A549 (cell line): ENCODE measurements around the gene C10orf67. TPM values are rescaled to one million over a fixed set of nuclear protein-coding genes. Genes with fewer than 3 reads are reported as not detected.

Experiments used
- ATAC-seq, 2 experiments: fragments of 200-7000 bp in 1 of 2; fragments of >200 bp in 1 of 2; cut with Nextera tagmentation in 1 of 2; cut with Tn5 transposase in 1 of 2; 3 replicates each; pipeline versions ENCODE4 v1.8.0 to v1.9.1; 2018 to 2020; ENCODE audit warnings: mild to moderate bottlenecking in 1 of 2, moderate library complexity in 1 of 2
- CTCF ChIA-PET: fragments of 300-600 bp; sonication (Branson Sonifier 250); formaldehyde crosslinking; extraction: SDS; loops from one replicate; lab custom pipeline; 2021; ENCODE audit warnings: antibody characterized with exemption, inconsistent platforms; lab: Yijun Ruan, JAX
- POLR2A ChIA-PET: fragments of 350-600 bp; formaldehyde crosslinking; extraction: SDS; loops from one replicate; lab custom pipeline; 2021; ENCODE audit warnings: antibody characterized with exemption, inconsistent platforms; lab: Yijun Ruan, JAX
- DNase-seq, 2 experiments: peaks; one replicate each; pipeline versions ENCODE4 v3.0.0 to v3.0.0-alpha.2; 2011 to 2016; ENCODE audit warnings: low read depth in 1 of 2, low spot score in 1 of 2
- FAIRE-seq: peaks from 2 replicates; lab custom pipeline; 2011; peaks lifted over from hg19 to GRCh38; lab: Jason Lieb, UNC
- H3K27ac ChIP-seq, 2 experiments: fragments of >200 bp; sonication (Bioruptor Twin); formaldehyde crosslinking; 3 replicates each; pipeline ENCODE4 v1.5.1; 2016 to 2017
- H3K4me1 ChIP-seq: fragments of >200 bp; sonication (Bioruptor Twin); formaldehyde crosslinking; 3 replicates; pipeline ENCODE4 v1.6.1; 2016
- H3K4me2 ChIP-seq: fragments of >200 bp; sonication (Bioruptor Twin); formaldehyde crosslinking; 3 replicates; pipeline ENCODE4 v1.6.1; 2016
- H3K4me3 ChIP-seq: fragments of >200 bp; sonication (Bioruptor Twin); formaldehyde crosslinking; 3 replicates; pipeline ENCODE4 v1.5.1; 2016
- H3K9me3 ChIP-seq: fragments of >200 bp; sonication (Bioruptor Twin); formaldehyde crosslinking; 3 replicates; pipeline ENCODE4 v1.6.1; 2016
- CBX8 ChIP-seq: fragments of 200-600 bp; sonication (generic); IDR thresholded peaks from 2 replicates; pipeline ENCODE4 v1.6.1; 2016
- CTCF ChIP-seq: fragments of >200 bp; sonication (Bioruptor Twin); formaldehyde crosslinking; IDR thresholded peaks from 3 replicates; pipeline ENCODE4 v1.5.1; 2016
- EHF ChIP-seq: fragments of 250-450 bp; sonication (Bioruptor Pico); IDR thresholded peaks from 2 replicates; pipeline ENCODE4 v1.5.0; 2020; ENCODE audit warnings: mild to moderate bottlenecking
- ESRRA ChIP-seq: fragments of 150-350 bp; IDR thresholded peaks from 2 replicates; pipeline ENCODE4 v1.6.1; 2014; ENCODE audit warnings: mild to moderate bottlenecking, low read length, borderline replicate concordance
- FOSB ChIP-seq: fragments of 250-450 bp; sonication (Bioruptor Pico); IDR thresholded peaks from 2 replicates; pipeline ENCODE4 v1.5.0; 2020; ENCODE audit warnings: mild to moderate bottlenecking, moderate library complexity
- FOXS1 ChIP-seq: fragments of 250-450 bp; sonication (Bioruptor Pico); IDR thresholded peaks from 2 replicates; pipeline ENCODE4 v1.5.0; 2020; ENCODE audit warnings: mild to moderate bottlenecking, moderate library complexity
- HDAC2 ChIP-seq: fragments of 200-600 bp; sonication (generic); IDR thresholded peaks from 2 replicates; pipeline ENCODE4 v1.6.1; 2016
- HES2 ChIP-seq: fragments of >200 bp; sonication (Bioruptor Twin); formaldehyde crosslinking; IDR thresholded peaks from 2 replicates; pipeline ENCODE4 v1.6.1; 2016
- HOXB5 ChIP-seq: fragments of 250-450 bp; sonication (Bioruptor Pico); IDR thresholded peaks from 2 replicates; pipeline ENCODE4 v1.5.0; 2020; ENCODE audit warnings: mild to moderate bottlenecking, moderate library complexity
- JUNB ChIP-seq: fragments of >200 bp; sonication (Bioruptor Twin); formaldehyde crosslinking; IDR thresholded peaks from 2 replicates; pipeline ENCODE4 v1.6.1; 2016
- MAX ChIP-seq: IDR thresholded peaks from 2 replicates; pipeline ENCODE4 v1.6.1; 2012
- MYC ChIP-seq: IDR thresholded peaks from 2 replicates; pipeline ENCODE4 v1.6.1; 2012; ENCODE audit warnings: mild to moderate bottlenecking, inconsistent platforms, low read length, improper control_type of control experiment, borderline replicate concordance
- NFE2L2 ChIP-seq: fragments of 150-350 bp; conservative IDR thresholded peaks from 2 replicates; pipeline ENCODE4 v1.6.1; 2014; ENCODE audit warnings: low read length
- NPAS2 ChIP-seq: fragments of 250-450 bp; sonication (Bioruptor Pico); IDR thresholded peaks from 2 replicates; pipeline ENCODE4 v1.8.0; 2022; ENCODE audit warnings: mild to moderate bottlenecking, moderate library complexity, borderline replicate concordance
- PHF8 ChIP-seq: fragments of 200-600 bp; sonication (generic); IDR thresholded peaks from 2 replicates; pipeline ENCODE4 v1.6.1; 2016; ENCODE audit warnings: low read depth, mild to moderate bottlenecking, antibody characterized with exemption, moderate library complexity, borderline replicate concordance
- POLR2A ChIP-seq: IDR thresholded peaks from 2 replicates; pipeline ENCODE4 v1.6.1; 2012; ENCODE audit warnings: mild to moderate bottlenecking, low read length
- RAD21 ChIP-seq, 2 experiments: fragments of >200 bp in 1 of 2; sonication (Bioruptor Twin) in 1 of 2; formaldehyde crosslinking in 1 of 2; IDR thresholded peaks in 1 of 2; conservative IDR thresholded peaks in 1 of 2; 2 replicates in 1 of 2; 3 replicates in 1 of 2; pipeline ENCODE4 v1.6.1; 2012 to 2018; ENCODE audit warnings: inconsistent platforms in 1 of 2
- RFX5 ChIP-seq: fragments of 450-650 bp; IDR thresholded peaks from 2 replicates; pipeline ENCODE4 v1.7.1; 2014; ENCODE audit warnings: antibody characterized with exemption, mild to moderate bottlenecking, moderate library complexity
- RNF2 ChIP-seq: fragments of 200-600 bp; sonication (generic); IDR thresholded peaks from 2 replicates; pipeline ENCODE4 v1.6.1; 2016; ENCODE audit warnings: low read depth, mild to moderate bottlenecking, antibody characterized with exemption, moderate library complexity, borderline replicate concordance
- SMC3 ChIP-seq: fragments of >200 bp; sonication (Bioruptor Twin); formaldehyde crosslinking; IDR thresholded peaks from 3 replicates; pipeline ENCODE4 v1.6.1; 2018; ENCODE audit warnings: inconsistent platforms
- TFCP2L1 ChIP-seq: fragments of 250-450 bp; sonication (Bioruptor Pico); IDR thresholded peaks from 2 replicates; pipeline ENCODE4 v1.5.0; 2021; ENCODE audit warnings: mild to moderate bottlenecking
- WGBS: methylation state at CpG from one replicate; pipeline ENCODE4 v1.1.6; 2017; ENCODE audit errors: missing lambda C conversion rate; 5-methylcytosine and 5-hydroxymethylcytosine counted together
- polyA plus RNA-seq, 4 experiments: library from polyadenylated mRNA; depleted of rRNA in 3 of 4; stranded (reverse); fragments of >200 nt; fragmentation: RNase III in 1 of 4; extraction: RNeasy Plus Mini Kit Qiagen cat#74134 plus additional on column Dnase treatment in 1 of 4; gene quantifications; 2 replicates in 3 of 4; 3 replicates in 1 of 4; pipeline ENCODE4 v1.2.3, GENCODE V29; 2011 to 2017

Gene C10orf67
- polyA plus RNA-seq, 2 of the 4 experiments (the other 2 are of a cell fraction), result 0.06 to 0.09 TPM

- no peak for TF ChIP-seq FOXS1
- TF ChIP-seq CTCF, result no peak
- no peak for TF ChIP-seq EHF (CRISPR knock-in tag)
- Histone ChIP-seq H3K9me3 (no peaks in the 10 kb centered on the region), H3K4me1 (no peaks in the 10 kb centered on the region), H3K27ac (no peak overlapping the region), H3K4me3 (no peak overlapping the region), H3K4me2 (no peak overlapping the region)
- ChIA-PET CTCF (interaction anchor here (0.6 to 2.0 kb wide), 2 partner anchors 38 to 1171 kb away, joined by 3 to 6 read pairs; no protein-coding TSS in a partner anchor), POLR2A (no interaction called here)
- FAIRE-seq, result no peak
- 41% methylated on average over 13 of the region's 13 CpGs for WGBS
- no peak for DNase-seq
- no peak for ATAC-seq
Observed at GRCh38 chr10:23195846-23196600, 148.6 kb downstream of the C10orf67 start.

- TF ChIP-seq RNF2 (no peak), PHF8 (no peak), RAD21 (conservative IDR thresholded peaks at IDR 0.05 in 1 of 2, IDR thresholded peaks at IDR 0.05 in 1 of 2) (no peak), HOXB5 (no peak), MYC (no peak), TFCP2L1 (CRISPR knock-in tag) (no peak), HDAC2 (no peak), ESRRA (no peak), EHF (CRISPR knock-in tag) (no peak), CBX8 (no peak), HES2 (no peak), MAX (no peak)
- no peaks in the 10 kb centered on the region for H3K9me3 ChIP-seq
- ChIA-PET POLR2A (no interaction called here), CTCF (interaction anchor here (0.6 kb wide), 1 partner anchor 1172 kb away, joined by 3 read pairs; no protein-coding TSS in a partner anchor)
- ATAC-seq (no peak), FAIRE-seq (no peak), DNase-seq (no peak)
- no peak overlapping the region for H3K4me2 ChIP-seq
- H3K27ac ChIP-seq, result no peak overlapping the region
- H3K4me3 ChIP-seq, result no peak overlapping the region
- 69% methylated on average over 40 of the region's 70 CpGs for WGBS
- no peaks in the 10 kb centered on the region for H3K4me1 ChIP-seq
Observed at GRCh38 chr10:23194966-23195845, 149.4 kb downstream of the C10orf67 start.

GRCh38 chr10:23194471-23194965 lies 150.1 kb downstream of the C10orf67 start:
- Histone ChIP-seq H3K4me1 (no peaks in the 10 kb centered on the region), H3K27ac (no peak overlapping the region), H3K4me3 (no peak overlapping the region), H3K4me2 (no peak overlapping the region), H3K9me3 (no peaks in the 10 kb centered on the region)
- TF ChIP-seq FOSB (CRISPR knock-in tag) (no peak), RAD21 (conservative IDR thresholded peaks at IDR 0.05 in 1 of 2, IDR thresholded peaks at IDR 0.05 in 1 of 2) (no peak), JUNB (no peak), SMC3 (no peak), POLR2A (no peak), RFX5 (no peak), PHF8 (no peak), NFE2L2 (no peak), NPAS2 (no peak)
- ATAC-seq, result no peak
- no peak for DNase-seq
- CTCF ChIA-PET, result no interaction called here
- 52% methylated on average over 12 of the region's 13 CpGs for WGBS
- POLR2A ChIA-PET, result no interaction called here
- no peak for FAIRE-seq
